NB4 (cell line): ENCODE data around the gene RABGAP1.

Source experiments
- MYC ChIP-seq: IDR thresholded peaks from 2 replicates; pipeline ENCODE4 v1.6.1; 2011; ENCODE audit warnings: low read depth, low read length
- POLR2A ChIP-seq: IDR thresholded peaks from 2 replicates; pipeline ENCODE4 v1.6.1; 2011; ENCODE audit warnings: mild to moderate bottlenecking; ENCODE audit not compliant: insufficient read length; ENCODE audit errors: extremely low read depth
- TF ChIP-seq, protein P1 (sequence below): IDR thresholded peaks from one replicate; pipeline ENCODE4 v1.5.1; 2012; ENCODE audit warnings: low read depth, low read length

- TF ChIP-seq POLR2A (no peak), MYC (no peak)
- TF ChIP-seq, protein P1, sequence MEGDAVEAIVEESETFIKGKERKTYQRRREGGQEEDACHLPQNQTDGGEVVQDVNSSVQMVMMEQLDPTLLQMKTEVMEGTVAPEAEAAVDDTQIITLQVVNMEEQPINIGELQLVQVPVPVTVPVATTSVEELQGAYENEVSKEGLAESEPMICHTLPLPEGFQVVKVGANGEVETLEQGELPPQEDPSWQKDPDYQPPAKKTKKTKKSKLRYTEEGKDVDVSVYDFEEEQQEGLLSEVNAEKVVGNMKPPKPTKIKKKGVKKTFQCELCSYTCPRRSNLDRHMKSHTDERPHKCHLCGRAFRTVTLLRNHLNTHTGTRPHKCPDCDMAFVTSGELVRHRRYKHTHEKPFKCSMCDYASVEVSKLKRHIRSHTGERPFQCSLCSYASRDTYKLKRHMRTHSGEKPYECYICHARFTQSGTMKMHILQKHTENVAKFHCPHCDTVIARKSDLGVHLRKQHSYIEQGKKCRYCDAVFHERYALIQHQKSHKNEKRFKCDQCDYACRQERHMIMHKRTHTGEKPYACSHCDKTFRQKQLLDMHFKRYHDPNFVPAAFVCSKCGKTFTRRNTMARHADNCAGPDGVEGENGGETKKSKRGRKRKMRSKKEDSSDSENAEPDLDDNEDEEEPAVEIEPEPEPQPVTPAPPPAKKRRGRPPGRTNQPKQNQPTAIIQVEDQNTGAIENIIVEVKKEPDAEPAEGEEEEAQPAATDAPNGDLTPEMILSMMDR: no peak
Measured at GRCh38 chr9:123099042-123099441, 158.2 kb downstream of the RABGAP1 start.
